ENCODE results near the gene RTP5.
A peak's percentile ranks its signal among the peaks of the same experiment; 100 is the strongest.
"Not testable (repeated sequence)": the region's sequence is repeated elsewhere in the genome, so short reads cannot be mapped to it uniquely, and the experiment has no call there.

RTP5 gene

GRCh38 chr2:241869087-241869961 lies at the start of gene RTP5:
RTP5 (plus strand) TSS chr2:241869729; CDS start chr2:241869757, 28 bp downstream.
- DNase-seq: peak; percentile 67

- DNase-seq: not testable (repeated sequence)
Observed at GRCh38 chr2:241819947-241820624, 49.4 kb upstream of the RTP5 start.

GRCh38 chr2:241820625-241821384 lies 48.7 kb upstream of the RTP5 start:
- no peak for DNase-seq

- no peak for DNase-seq
Observed at GRCh38 chr2:241821460-241822263, 47.9 kb upstream of the RTP5 start.

DNA sequence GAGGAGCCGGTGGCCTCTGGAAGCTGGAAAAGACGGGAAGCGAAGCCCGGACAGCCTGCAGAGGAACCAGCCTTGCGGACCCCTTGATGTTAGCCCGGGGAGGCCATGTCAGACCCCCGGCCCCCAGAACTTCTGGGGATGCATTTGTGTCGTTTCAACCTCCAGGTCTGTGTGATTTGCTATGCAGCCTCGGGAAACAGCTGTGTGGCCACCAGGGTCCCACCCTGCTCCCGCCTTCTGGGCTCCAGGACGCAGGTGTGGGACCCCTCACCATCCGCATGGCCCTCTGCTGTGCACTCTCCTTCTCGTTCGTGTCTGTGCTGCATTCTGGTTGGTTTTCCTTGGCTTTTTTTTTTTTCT lies 47.3 kb upstream of the RTP5 start:
- DNase-seq: no peak

DNA sequence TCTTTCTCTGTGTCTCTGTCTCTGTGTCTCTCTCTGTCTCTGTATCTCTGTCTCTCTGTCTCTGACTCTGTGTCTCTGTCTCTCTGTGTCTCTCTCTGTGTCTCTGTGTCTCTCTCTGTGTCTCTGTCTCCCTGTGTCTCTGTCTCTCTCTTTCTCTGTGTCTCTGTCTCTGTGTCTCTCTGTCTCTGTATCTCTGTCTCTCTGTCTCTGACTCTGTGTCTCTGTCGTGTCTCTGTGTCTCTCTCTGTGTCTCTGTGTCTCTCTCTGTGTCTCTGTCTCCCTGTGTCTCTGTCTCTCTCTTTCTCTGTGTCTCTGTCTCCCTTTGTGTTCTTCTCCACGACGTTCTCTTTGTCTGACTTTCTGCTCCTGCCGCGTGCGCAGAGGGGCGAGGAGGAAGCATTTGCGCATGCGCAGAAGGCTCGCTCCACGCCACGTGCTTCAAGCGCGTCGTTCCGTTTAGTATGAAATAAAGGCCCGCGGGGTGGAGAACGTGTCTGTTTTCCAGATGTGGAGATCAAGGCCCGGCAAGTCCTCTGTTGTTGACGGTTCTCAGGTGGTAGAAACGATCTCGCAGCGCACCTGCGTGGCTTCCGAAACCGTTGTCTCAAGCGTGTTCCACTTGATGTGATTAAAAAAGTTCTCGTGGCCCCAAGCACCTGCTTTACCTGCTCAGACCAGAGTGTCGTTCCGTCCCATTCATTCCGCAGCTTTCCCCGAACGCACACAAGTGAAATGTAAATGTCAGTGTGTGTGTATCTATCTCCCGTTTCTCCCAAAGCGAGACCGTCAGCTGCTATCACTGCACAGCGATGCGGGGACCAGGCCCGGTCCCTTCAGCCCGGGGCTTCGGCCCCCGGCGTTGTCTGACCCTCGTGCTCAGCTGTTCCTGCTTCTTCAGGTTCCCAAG lies 45.7 kb upstream of the RTP5 start:
- DNase-seq: not testable (repeated sequence)

DNA sequence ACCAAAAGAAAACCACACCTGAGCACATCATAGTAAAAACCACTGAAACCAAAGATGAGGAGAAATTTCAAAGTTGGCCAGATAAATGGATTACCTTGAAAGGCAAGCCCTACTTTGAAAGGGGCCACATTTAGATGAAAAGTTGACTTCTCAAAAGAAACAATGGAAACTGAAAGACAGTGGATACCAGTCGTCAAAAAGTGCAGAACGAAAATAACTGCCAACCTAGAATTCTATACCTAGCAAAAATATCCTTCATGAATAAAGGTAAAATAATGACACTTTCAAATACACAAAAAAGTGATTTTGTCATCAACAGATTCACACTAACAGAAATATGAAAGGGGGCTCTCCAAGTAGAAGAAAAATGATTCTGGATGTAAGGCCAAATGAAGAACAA lies 42.1 kb upstream of the RTP5 start:
- DNase-seq: no peak

DNA sequence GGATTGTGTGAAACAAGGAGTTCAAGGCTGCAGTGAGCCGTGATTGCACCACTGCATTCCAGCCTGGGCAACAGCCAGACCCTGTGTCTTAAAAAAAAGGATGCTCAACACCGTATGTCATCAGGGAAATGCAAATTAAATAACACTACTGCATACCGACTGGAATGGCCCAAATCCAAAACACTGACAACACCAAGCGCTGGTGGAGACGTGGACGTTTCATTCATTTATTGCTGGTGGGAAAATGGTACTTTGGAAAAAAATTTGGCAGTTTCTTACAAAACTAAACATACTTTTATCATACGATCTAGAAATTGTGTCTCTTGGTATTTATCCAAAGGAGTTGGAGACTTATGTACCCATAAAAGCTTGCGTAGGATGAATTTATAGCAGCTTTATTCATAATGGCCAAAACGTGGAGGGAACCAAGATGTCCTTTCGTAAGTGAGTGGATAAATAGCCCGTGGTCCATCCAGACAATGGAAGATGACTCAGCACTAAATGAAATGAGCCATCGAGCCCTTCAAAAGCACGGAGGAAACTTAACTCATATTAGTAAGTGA lies 36.3 kb upstream of the RTP5 start:
- no peak for DNase-seq

GRCh38 chr2:241833756-241834526 lies 35.6 kb upstream of the RTP5 start:
- not testable (repeated sequence) for DNase-seq

- DNase-seq: no peak
Observed at GRCh38 chr2:241834527-241835210, 34.9 kb upstream of the RTP5 start.

GRCh38 chr2:241835611-241836010 lies 33.9 kb upstream of the RTP5 start:
- no peak for DNase-seq

GRCh38 chr2:241836292-241836691 lies 33.2 kb upstream of the RTP5 start:
- no peak for DNase-seq

GRCh38 chr2:241837197-241837965 lies 32.1 kb upstream of the RTP5 start:
- no peak for DNase-seq

GRCh38 chr2:241841181-241842066 lies 28.1 kb upstream of the RTP5 start:
- DNase-seq: no peak

- no peak for DNase-seq
Observed at GRCh38 chr2:241842067-241842415, 27.5 kb upstream of the RTP5 start.

DNA sequence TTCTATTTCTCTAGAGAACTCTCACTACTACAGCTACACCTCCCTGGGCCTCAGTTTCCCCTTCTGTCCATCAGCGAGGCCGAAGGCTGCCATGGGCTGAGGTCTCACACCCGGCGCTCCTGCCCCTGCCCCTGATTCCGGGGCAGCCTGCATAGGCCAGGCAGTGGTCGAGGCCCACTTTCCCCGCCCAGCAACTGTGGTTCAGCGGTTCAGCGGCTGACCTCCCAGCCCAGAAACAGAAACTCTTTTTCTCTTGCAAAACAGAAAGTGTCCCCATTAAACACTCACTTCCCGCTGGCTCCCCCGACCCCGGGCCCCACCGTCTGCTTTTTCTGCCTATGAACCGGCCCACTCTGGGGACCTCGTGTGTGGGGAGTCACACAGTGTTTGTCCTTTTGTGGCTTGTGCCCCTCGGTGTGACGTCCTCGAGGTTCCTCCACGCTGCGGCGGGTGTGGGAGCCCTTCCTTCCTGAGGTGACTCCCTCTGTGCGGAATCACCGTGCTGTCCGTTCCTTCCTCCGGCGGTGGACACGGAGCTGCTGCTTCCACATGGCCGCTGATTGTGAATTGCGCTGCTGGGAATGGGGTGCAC lies 26.8 kb upstream of the RTP5 start:
- no peak for DNase-seq

GRCh38 chr2:241843321-241844065 lies 26.0 kb upstream of the RTP5 start:
- DNase-seq: no peak
